Neuron (in vitro differentiated cells): ENCODE results near the gene RRP8.
A peak's percentile ranks its signal among the peaks of the same experiment; 100 is the strongest.

Source experiments
- H2AFZ ChIP-seq: one replicate; pipeline ENCODE4 v1.6.1; 2013; ENCODE audit warnings: low read depth, mild to moderate bottlenecking, inconsistent platforms, low read length, moderate library complexity
- H3K27me3 ChIP-seq: one replicate; pipeline ENCODE4 v1.6.1; 2013; ENCODE audit warnings: low read length; ENCODE audit not compliant: insufficient read depth
- H3K36me3 ChIP-seq: one replicate; pipeline ENCODE4 v1.6.1; 2013; ENCODE audit warnings: low read length; ENCODE audit not compliant: insufficient read depth
- H3K4me1 ChIP-seq: one replicate; pipeline ENCODE4 v1.6.1; 2013; ENCODE audit warnings: low read length; ENCODE audit not compliant: insufficient read depth
- H3K4me3 ChIP-seq: 2 replicates; pipeline ENCODE4 v1.5.1; 2013; ENCODE audit warnings: mild to moderate bottlenecking, low read length, moderate library complexity
- H3K9me3 ChIP-seq: one replicate; pipeline ENCODE4 v1.6.1; 2013; ENCODE audit warnings: low read length

Gene RRP8

GRCh38 chr11:6603287-6604080 lies at the start of gene RRP8, which contains the start of gene ILK:
Gene RRP8 (minus strand): TSS chr11:6603616. CDS start chr11:6603502, 114 bp downstream.
Gene ILK (plus strand): TSS chr11:6603774. CDS start chr11:6604272, 498 bp downstream.
- Histone ChIP-seq H3K9me3 (no peaks in the 10 kb centered on the region), H3K4me3 (peak within 1 kb of the TSS; percentile 92), H3K36me3 (peaks cover 43% of the 10 kb centered on the region), H2AFZ (peak within 1 kb of the TSS; percentile 68), H3K4me1 (peaks cover 44% of the 10 kb centered on the region), H3K27me3 (no peaks in the 10 kb centered on the region)

DNA sequence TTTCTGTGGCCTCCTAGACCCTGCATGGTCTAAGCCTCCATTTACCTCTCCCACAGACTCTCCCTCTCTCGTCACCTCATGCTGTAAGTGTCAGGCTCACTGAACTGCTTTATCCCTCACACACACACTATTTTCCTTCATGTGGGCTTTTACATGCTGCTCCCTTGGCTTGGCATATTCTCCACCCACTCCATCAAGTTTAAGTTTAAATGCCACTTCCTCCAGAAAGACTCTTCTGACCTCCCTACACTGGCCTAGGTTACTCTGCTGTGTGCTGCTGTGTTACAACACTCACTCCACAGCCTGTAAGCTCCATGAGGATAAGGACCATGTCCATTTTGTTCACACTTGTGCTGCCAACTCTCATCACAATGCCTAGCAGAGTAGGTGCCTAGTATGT lies 49.7 kb upstream of the RRP8 start:
- peaks cover 27% of the 10 kb centered on the region for H3K4me1 ChIP-seq
- H3K9me3 ChIP-seq: no peaks in the 10 kb centered on the region
- H3K36me3 ChIP-seq: peaks cover 31% of the 10 kb centered on the region
- no peak overlapping the region for H3K4me3 ChIP-seq
- H3K27me3 ChIP-seq: no peaks in the 10 kb centered on the region
- no peak overlapping the region for H2AFZ ChIP-seq

- Histone ChIP-seq H3K9me3 (no peaks in the 10 kb centered on the region), H3K27me3 (no peaks in the 10 kb centered on the region), H3K36me3 (peaks cover 32% of the 10 kb centered on the region), H3K4me3 (no peak overlapping the region), H2AFZ (no peak overlapping the region), H3K4me1 (peaks cover 27% of the 10 kb centered on the region)
Observed at GRCh38 chr11:6652182-6652581, 48.8 kb upstream of the RRP8 start.

GRCh38 chr11:6650980-6651379 lies 47.6 kb upstream of the RRP8 start:
- Histone ChIP-seq H3K36me3 (peaks cover 32% of the 10 kb centered on the region), H3K4me3 (no peak overlapping the region)

GRCh38 chr11:6650104-6650503 lies 46.7 kb upstream of the RRP8 start:
- H3K4me3 ChIP-seq: no peak overlapping the region
- no peaks in the 10 kb centered on the region for H3K27me3 ChIP-seq
- peaks cover 37% of the 10 kb centered on the region for H3K36me3 ChIP-seq
- no peaks in the 10 kb centered on the region for H3K9me3 ChIP-seq
- peaks cover 20% of the 10 kb centered on the region for H3K4me1 ChIP-seq
- H2AFZ ChIP-seq: no peak overlapping the region

More at GRCh38 chr11:6650980-6651379, 47.6 kb upstream of the RRP8 start:
- Histone ChIP-seq H3K4me1 (peaks cover 21% of the 10 kb centered on the region), H3K27me3 (no peaks in the 10 kb centered on the region), H3K9me3 (no peaks in the 10 kb centered on the region), H2AFZ (no peak overlapping the region)

- no peaks in the 10 kb centered on the region for H3K9me3 ChIP-seq
- H3K36me3 ChIP-seq: peaks cover 40% of the 10 kb centered on the region
- no peaks in the 10 kb centered on the region for H3K27me3 ChIP-seq
- no peak overlapping the region for H3K4me3 ChIP-seq
- H2AFZ ChIP-seq: no peak overlapping the region
- H3K4me1 ChIP-seq: peaks cover 6% of the 10 kb centered on the region
Observed at GRCh38 chr11:6648501-6648900, 45.1 kb upstream of the RRP8 start.

GRCh38 chr11:6647836-6648235 lies 44.4 kb upstream of the RRP8 start:
- Histone ChIP-seq H3K4me3 (no peak overlapping the region), H3K36me3 (peaks cover 40% of the 10 kb centered on the region), H2AFZ (no peak overlapping the region), H3K27me3 (no peaks in the 10 kb centered on the region), H3K4me1 (peaks cover 6% of the 10 kb centered on the region), H3K9me3 (no peaks in the 10 kb centered on the region)

GRCh38 chr11:6646918-6647679 lies 43.7 kb upstream of the RRP8 start:
- H3K4me1 ChIP-seq: peaks cover 2% of the 10 kb centered on the region
- H3K9me3 ChIP-seq: no peaks in the 10 kb centered on the region
- H3K27me3 ChIP-seq: no peaks in the 10 kb centered on the region
- no peak overlapping the region for H3K4me3 ChIP-seq
- H2AFZ ChIP-seq: no peak overlapping the region
- peaks cover 39% of the 10 kb centered on the region for H3K36me3 ChIP-seq

DNA sequence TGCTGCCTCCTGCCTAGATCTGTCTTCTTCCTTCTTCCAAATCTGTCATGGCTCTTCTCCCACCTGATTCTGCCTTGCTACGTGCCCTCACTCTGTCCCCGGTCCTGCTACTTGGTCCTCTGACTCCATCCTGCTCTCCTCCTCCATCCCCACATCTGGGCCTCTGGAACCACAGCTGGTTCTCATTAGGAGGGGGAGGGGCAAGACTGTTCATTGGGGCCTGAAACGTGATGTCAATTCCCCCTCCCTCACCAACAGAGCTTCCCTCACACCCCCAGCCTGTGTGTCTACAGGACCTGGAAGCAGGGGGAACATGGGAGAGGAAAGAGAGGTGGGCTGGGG lies 43.1 kb upstream of the RRP8 start:
- Histone ChIP-seq H2AFZ (no peak overlapping the region), H3K36me3 (peaks cover 35% of the 10 kb centered on the region), H3K27me3 (no peaks in the 10 kb centered on the region), H3K9me3 (no peaks in the 10 kb centered on the region), H3K4me3 (no peak overlapping the region), H3K4me1 (peaks cover 2% of the 10 kb centered on the region)

GRCh38 chr11:6646071-6646470 lies 42.7 kb upstream of the RRP8 start:
- no peak overlapping the region for H2AFZ ChIP-seq
- H3K4me3 ChIP-seq: no peak overlapping the region
- peaks cover 36% of the 10 kb centered on the region for H3K36me3 ChIP-seq
- H3K4me1 ChIP-seq: peaks cover 2% of the 10 kb centered on the region
- no peaks in the 10 kb centered on the region for H3K9me3 ChIP-seq
- H3K27me3 ChIP-seq: no peaks in the 10 kb centered on the region

DNA sequence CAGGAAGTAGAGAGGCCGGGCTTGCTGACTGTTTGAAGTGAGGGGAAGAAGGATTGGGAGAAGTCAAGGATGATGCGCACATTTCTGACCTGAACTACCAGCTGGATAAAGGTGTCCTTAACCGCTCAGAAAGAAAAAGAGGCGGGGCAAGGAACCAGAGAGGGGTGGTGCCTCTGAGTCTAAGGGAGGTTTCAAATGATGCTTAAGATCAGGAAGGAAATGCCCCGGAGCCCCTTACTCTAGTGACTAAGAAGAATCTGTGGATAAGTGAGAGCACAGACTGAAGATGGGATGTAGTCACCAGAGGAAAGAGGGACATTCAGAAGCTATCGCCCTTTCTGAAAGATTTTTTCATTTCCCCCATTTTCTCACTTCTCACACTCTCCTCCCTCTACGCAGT lies 39.5 kb upstream of the RRP8 start:
- no peaks in the 10 kb centered on the region for H3K27me3 ChIP-seq
- H3K9me3 ChIP-seq: no peaks in the 10 kb centered on the region
- peaks cover 36% of the 10 kb centered on the region for H3K36me3 ChIP-seq
- H3K4me3 ChIP-seq: no peak overlapping the region
- H3K4me1 ChIP-seq: peaks cover 2% of the 10 kb centered on the region
- H2AFZ ChIP-seq: no peak overlapping the region

DNA sequence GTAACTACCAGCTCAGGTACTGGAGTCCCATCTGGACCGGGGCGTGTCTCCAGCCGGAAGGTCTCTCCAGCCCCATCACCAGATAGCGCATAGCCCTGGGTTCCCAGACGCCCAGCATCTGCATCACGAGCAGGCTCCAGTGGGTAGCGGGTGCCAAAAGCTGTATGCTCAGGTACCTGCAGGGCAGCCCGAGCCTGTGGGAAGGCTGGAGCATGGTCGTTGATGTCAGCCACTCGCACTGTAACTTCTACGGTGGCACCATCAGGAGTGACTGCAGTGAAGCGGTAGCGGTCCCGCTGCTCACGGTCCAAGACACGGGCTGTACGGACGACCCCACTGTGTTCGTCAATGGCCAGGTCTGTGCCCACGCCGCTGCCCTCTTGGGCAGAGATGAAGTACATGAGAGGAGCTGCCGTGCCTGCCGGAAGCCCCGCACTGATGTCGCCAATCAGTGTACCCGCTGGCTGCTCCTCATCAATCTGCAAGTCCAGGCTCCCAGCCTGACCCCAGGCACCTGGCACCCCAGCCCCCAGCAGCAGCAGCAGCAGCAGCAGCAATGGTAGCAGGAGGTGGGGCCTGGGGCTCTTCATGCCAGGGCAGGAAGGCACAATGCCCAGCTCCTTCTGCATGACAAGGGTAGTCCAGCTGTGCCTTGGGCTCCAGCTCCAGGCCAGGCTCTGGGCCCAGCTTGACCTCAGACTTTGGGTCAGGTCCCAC lies 37.7 kb upstream of the RRP8 start:
- Histone ChIP-seq H3K4me3 (no peak overlapping the region), H3K9me3 (no peaks in the 10 kb centered on the region), H3K27me3 (no peaks in the 10 kb centered on the region), H3K4me1 (peaks cover under 1% of the 10 kb centered on the region), H3K36me3 (peaks cover 41% of the 10 kb centered on the region), H2AFZ (no peak overlapping the region)
